ENCODE measurements around the gene SHC3.

The SHC3 gene

GRCh38 chr9:89134709-89135108 lies 43.9 kb downstream of the SHC3 start:
- H3K27ac ChIP-seq (ENCODE audit: low read depth, low read length, severe bottlenecking) = no peak overlapping the region
- no peaks in the 10 kb centered on the region for H3K36me3 ChIP-seq (ENCODE audit: control insufficient read depth, insufficient read depth, low read length)
- H3K4me3 ChIP-seq (ENCODE audit: extremely low read depth, insufficient read depth, low read length, poor library complexity, severe bottlenecking) = no peak overlapping the region
- peaks cover 7% of the 10 kb centered on the region for H3K4me1 ChIP-seq (ENCODE audit: control insufficient read depth, insufficient read depth, low read length, poor library complexity, severe bottlenecking)
- peaks cover 14% of the 10 kb centered on the region for H3K9me3 ChIP-seq (ENCODE audit: control insufficient read depth, low read length)
- 50 to 75% methylated on average over 1 of the region's 1 CpG for WGBS, 2 experiments (ENCODE audit: insufficient coverage in 2 of 2)

GRCh38 chr9:89122949-89123348 lies 55.7 kb downstream of the SHC3 start:
- no peaks in the 10 kb centered on the region for H3K4me1 ChIP-seq (ENCODE audit: control insufficient read depth, insufficient read depth, low read length, poor library complexity, severe bottlenecking)
- H3K36me3 ChIP-seq (ENCODE audit: control insufficient read depth, insufficient read depth, low read length) = no peaks in the 10 kb centered on the region
- 83 to 100% methylated on average over 1 to 2 of the region's 2 CpGs for WGBS, 2 experiments (ENCODE audit: insufficient coverage in 2 of 2)
- H3K9me3 ChIP-seq (ENCODE audit: control insufficient read depth, low read length) = peaks cover 13% of the 10 kb centered on the region
- H3K27ac ChIP-seq (ENCODE audit: low read depth, low read length, severe bottlenecking) = no peak overlapping the region
- H3K4me3 ChIP-seq (ENCODE audit: extremely low read depth, insufficient read depth, low read length, poor library complexity, severe bottlenecking) = no peak overlapping the region

DNA sequence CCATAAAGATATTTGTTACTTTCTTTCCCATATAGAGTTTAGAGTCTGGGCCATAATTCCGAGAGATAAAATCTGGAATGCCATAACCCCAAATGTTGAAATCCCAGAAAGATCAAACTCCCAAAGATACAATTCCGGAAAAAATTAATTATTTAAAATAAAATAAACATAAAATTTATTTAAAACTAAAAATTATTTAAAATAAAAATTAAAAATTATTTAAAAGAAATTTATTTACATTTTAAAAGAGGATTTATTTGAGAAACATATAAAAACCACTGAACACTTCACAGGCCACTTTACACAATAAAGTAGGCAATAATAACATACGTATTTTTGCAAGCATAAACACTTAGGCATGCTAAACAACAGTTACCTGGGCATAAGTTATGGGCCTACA lies 57.9 kb downstream of the SHC3 start:
- no peaks in the 10 kb centered on the region for H3K36me3 ChIP-seq (ENCODE audit: control insufficient read depth, insufficient read depth, low read length)
- H3K27ac ChIP-seq (ENCODE audit: low read depth, low read length, severe bottlenecking) = no peak overlapping the region
- no peaks in the 10 kb centered on the region for H3K4me1 ChIP-seq (ENCODE audit: control insufficient read depth, insufficient read depth, low read length, poor library complexity, severe bottlenecking)
- WGBS, 2 experiments (ENCODE audit: insufficient coverage in 2 of 2) = 71% methylated on average over 1 of the region's 3 CpGs; no CpG with 5 or more reads in 1 of the 2 experiments
- H3K4me3 ChIP-seq (ENCODE audit: extremely low read depth, insufficient read depth, low read length, poor library complexity, severe bottlenecking) = no peak overlapping the region
- no peaks in the 10 kb centered on the region for H3K9me3 ChIP-seq (ENCODE audit: control insufficient read depth, low read length)

GRCh38 chr9:89116805-89117192 lies 61.8 kb downstream of the SHC3 start:
- Histone ChIP-seq H3K4me1 (ENCODE audit: control insufficient read depth, insufficient read depth, low read length, poor library complexity, severe bottlenecking) (no peaks in the 10 kb centered on the region), H3K9me3 (ENCODE audit: control insufficient read depth, low read length) (no peaks in the 10 kb centered on the region), H3K4me3 (ENCODE audit: extremely low read depth, insufficient read depth, low read length, poor library complexity, severe bottlenecking) (no peak overlapping the region), H3K36me3 (ENCODE audit: control insufficient read depth, insufficient read depth, low read length) (no peaks in the 10 kb centered on the region), H3K27ac (ENCODE audit: low read depth, low read length, severe bottlenecking) (no peak overlapping the region)
- 100% methylated on average over 1 of the region's 3 CpGs; no CpG with 5 or more reads in 1 of the 2 experiments for WGBS, 2 experiments (ENCODE audit: insufficient coverage in 2 of 2)

DNA sequence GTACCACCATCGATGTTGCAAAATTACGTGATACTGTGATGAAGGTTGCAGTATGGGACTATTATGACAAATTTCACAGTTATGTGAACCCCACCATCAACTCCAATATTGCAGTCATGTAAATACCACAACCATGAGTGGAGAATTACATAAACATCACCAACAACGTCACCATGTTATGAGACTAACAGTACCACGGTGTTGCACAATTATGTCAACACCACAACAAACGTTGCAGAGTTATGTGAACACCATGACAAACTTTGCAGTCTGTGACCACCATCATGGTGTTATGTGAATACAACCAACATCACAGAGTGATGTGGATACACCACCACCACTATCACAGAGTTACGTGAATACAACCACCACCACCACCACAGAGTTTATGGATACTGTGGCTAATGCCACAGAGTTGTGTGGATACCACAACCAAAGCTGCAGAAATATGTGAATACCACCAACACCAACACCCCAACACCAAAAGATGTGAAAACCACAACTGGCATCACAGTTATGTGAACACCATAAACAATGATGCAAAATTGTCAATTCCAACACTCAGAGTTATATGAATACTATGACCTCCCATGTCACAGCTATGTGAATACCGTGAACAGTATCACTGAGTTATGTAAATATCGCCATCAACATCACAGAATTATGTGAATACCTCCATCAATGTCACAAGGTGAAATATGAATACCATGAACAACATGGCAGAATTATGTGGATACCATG lies 62.4 kb downstream of the SHC3 start:
- Histone ChIP-seq H3K27ac (ENCODE audit: low read depth, low read length, severe bottlenecking) (no peak overlapping the region), H3K4me1 (ENCODE audit: control insufficient read depth, insufficient read depth, low read length, poor library complexity, severe bottlenecking) (no peaks in the 10 kb centered on the region), H3K4me3 (ENCODE audit: extremely low read depth, insufficient read depth, low read length, poor library complexity, severe bottlenecking) (no peak overlapping the region), H3K36me3 (ENCODE audit: control insufficient read depth, insufficient read depth, low read length) (no peaks in the 10 kb centered on the region), H3K9me3 (ENCODE audit: control insufficient read depth, low read length) (no peaks in the 10 kb centered on the region)
- 88 to 96% methylated on average over 4 of the region's 8 CpGs for WGBS, 2 experiments (ENCODE audit: insufficient coverage in 2 of 2)

GRCh38 chr9:89115426-89115825 lies 63.2 kb downstream of the SHC3 start:
- Histone ChIP-seq H3K4me3 (ENCODE audit: extremely low read depth, insufficient read depth, low read length, poor library complexity, severe bottlenecking) (no peak overlapping the region), H3K4me1 (ENCODE audit: control insufficient read depth, insufficient read depth, low read length, poor library complexity, severe bottlenecking) (no peaks in the 10 kb centered on the region), H3K9me3 (ENCODE audit: control insufficient read depth, low read length) (no peaks in the 10 kb centered on the region), H3K27ac (ENCODE audit: low read depth, low read length, severe bottlenecking) (no peak overlapping the region), H3K36me3 (ENCODE audit: control insufficient read depth, insufficient read depth, low read length) (no peaks in the 10 kb centered on the region)
- WGBS, 2 experiments (ENCODE audit: insufficient coverage in 2 of 2) = no CpG with 5 or more reads among the region's 1 CpG

DNA sequence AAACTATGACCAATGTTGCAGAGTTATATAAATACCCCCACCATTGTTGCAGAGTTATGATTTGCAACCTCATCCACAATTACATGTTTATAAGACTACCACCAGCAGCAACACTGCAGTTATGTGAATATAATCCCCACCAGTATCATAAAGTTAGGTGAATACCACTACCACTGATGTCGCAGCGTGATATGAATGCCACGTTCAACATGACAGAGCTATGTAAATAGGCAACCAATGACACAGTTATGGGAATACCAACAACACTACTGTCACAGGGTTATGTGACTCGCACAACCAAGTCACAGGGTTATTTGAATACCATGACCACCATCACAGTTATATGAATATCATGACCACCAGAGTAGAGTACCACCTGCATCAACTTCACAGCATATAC lies 63.9 kb downstream of the SHC3 start:
- H3K4me1 ChIP-seq (ENCODE audit: control insufficient read depth, insufficient read depth, low read length, poor library complexity, severe bottlenecking) = no peaks in the 10 kb centered on the region
- no peak overlapping the region for H3K4me3 ChIP-seq (ENCODE audit: extremely low read depth, insufficient read depth, low read length, poor library complexity, severe bottlenecking)
- H3K36me3 ChIP-seq (ENCODE audit: control insufficient read depth, insufficient read depth, low read length) = no peaks in the 10 kb centered on the region
- H3K27ac ChIP-seq (ENCODE audit: low read depth, low read length, severe bottlenecking) = no peak overlapping the region
- no peaks in the 10 kb centered on the region for H3K9me3 ChIP-seq (ENCODE audit: control insufficient read depth, low read length)
- 84 to 97% methylated on average over 4 of the region's 4 CpGs for WGBS, 2 experiments (ENCODE audit: insufficient coverage in 2 of 2)

DNA sequence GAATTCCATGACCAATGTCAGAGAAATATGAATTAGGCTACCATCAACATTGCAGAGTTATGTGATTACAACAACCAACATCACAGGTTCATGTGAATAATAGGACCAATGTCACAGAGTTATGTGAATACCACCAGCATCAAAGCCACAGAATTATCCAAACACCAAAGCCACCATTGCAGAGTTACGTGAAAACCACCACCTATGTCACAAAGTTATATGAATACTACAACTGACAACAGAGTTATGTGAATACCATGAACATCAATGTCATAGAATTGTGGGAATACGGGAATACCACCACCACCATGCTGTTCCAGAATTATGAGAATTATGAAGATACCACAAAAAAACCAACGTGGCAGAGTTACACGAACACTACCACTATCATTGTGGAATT lies 64.8 kb downstream of the SHC3 start:
- Histone ChIP-seq H3K4me1 (ENCODE audit: control insufficient read depth, insufficient read depth, low read length, poor library complexity, severe bottlenecking) (no peaks in the 10 kb centered on the region), H3K9me3 (ENCODE audit: control insufficient read depth, low read length) (no peaks in the 10 kb centered on the region), H3K4me3 (ENCODE audit: extremely low read depth, insufficient read depth, low read length, poor library complexity, severe bottlenecking) (no peak overlapping the region), H3K27ac (ENCODE audit: low read depth, low read length, severe bottlenecking) (no peak overlapping the region), H3K36me3 (ENCODE audit: control insufficient read depth, insufficient read depth, low read length) (no peaks in the 10 kb centered on the region)
- WGBS, 2 experiments (ENCODE audit: insufficient coverage in 2 of 2) = 83 to 93% methylated on average over 1 to 4 of the region's 4 CpGs

DNA sequence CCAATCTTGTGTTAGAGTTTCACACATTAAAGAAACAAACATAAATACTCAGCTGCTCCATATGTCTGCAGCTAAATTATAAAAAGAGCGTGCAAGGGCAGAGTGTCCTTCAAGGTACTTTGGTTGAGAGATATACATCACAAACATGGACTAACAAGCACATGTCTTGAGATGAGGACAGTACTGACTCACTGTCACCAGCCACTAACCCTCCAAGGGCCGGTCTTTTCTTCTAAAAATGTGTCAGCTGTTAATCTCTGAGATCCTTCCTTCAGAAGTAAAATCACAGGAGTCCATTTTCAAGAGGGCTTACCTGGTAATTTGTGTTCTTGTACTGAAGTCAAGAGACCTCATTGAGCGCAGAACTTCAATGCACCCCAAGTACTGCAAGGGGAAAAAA lies 66.4 kb downstream of the SHC3 start:
- no peak overlapping the region for H3K4me3 ChIP-seq (ENCODE audit: extremely low read depth, insufficient read depth, low read length, poor library complexity, severe bottlenecking)
- H3K27ac ChIP-seq (ENCODE audit: low read depth, low read length, severe bottlenecking) = no peak overlapping the region
- no peaks in the 10 kb centered on the region for H3K4me1 ChIP-seq (ENCODE audit: control insufficient read depth, insufficient read depth, low read length, poor library complexity, severe bottlenecking)
- no peaks in the 10 kb centered on the region for H3K36me3 ChIP-seq (ENCODE audit: control insufficient read depth, insufficient read depth, low read length)
- no peaks in the 10 kb centered on the region for H3K9me3 ChIP-seq (ENCODE audit: control insufficient read depth, low read length)
- WGBS, 2 experiments (ENCODE audit: insufficient coverage in 2 of 2) = 100% methylated on average over 2 of the region's 3 CpGs; no CpG with 5 or more reads in 1 of the 2 experiments

- Histone ChIP-seq H3K4me3 (ENCODE audit: extremely low read depth, insufficient read depth, low read length, poor library complexity, severe bottlenecking) (no peak overlapping the region), H3K27ac (ENCODE audit: low read depth, low read length, severe bottlenecking) (no peak overlapping the region), H3K4me1 (ENCODE audit: control insufficient read depth, insufficient read depth, low read length, poor library complexity, severe bottlenecking) (no peaks in the 10 kb centered on the region), H3K9me3 (ENCODE audit: control insufficient read depth, low read length) (no peaks in the 10 kb centered on the region), H3K36me3 (ENCODE audit: control insufficient read depth, insufficient read depth, low read length) (no peaks in the 10 kb centered on the region)
Measured at GRCh38 chr9:89109666-89110065, 69.0 kb downstream of the SHC3 start.

DNA sequence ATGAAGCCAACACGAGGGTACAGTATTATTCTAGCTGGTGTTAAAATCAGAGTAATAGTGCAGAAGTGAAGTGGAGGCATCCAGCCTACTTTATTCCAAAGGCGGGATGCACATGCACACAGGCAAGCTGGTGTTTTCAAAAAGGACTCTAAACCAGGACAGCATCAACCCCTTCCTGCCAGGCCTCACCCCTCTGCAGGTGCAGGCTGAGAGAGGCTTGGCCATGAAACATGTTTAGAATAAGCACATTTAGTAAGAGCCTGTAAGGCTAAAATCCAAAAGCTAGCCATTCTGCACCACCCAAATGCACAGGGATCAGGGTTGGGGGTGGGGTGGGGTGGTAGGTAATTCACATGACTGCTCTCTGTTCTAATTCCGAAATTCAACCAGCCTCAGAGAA lies 71.2 kb downstream of the SHC3 start:
- WGBS, 2 experiments (ENCODE audit: insufficient coverage in 2 of 2) = 88% methylated on average over 1 of the region's 3 CpGs; no CpG with 5 or more reads in 1 of the 2 experiments
- Histone ChIP-seq H3K27ac (ENCODE audit: low read depth, low read length, severe bottlenecking) (no peak overlapping the region), H3K36me3 (ENCODE audit: control insufficient read depth, insufficient read depth, low read length) (no peaks in the 10 kb centered on the region), H3K4me1 (ENCODE audit: control insufficient read depth, insufficient read depth, low read length, poor library complexity, severe bottlenecking) (no peaks in the 10 kb centered on the region), H3K4me3 (ENCODE audit: extremely low read depth, insufficient read depth, low read length, poor library complexity, severe bottlenecking) (no peak overlapping the region), H3K9me3 (ENCODE audit: control insufficient read depth, low read length) (no peaks in the 10 kb centered on the region)
